KOPT-K1 (cell line): ENCODE measurements around the gene RAB7B.

Source experiments
- H3K27ac ChIP-seq: fragments of 200-600 bp; sonication (generic); 2 replicates; pipeline ENCODE4 v1.5.1; 2016; ENCODE audit warnings: antibody characterized with exemption, mild to moderate bottlenecking, low read depth, low read length; ENCODE audit not compliant: poor library complexity, severe bottlenecking
- H3K36me3 ChIP-seq: fragments of 200-600 bp; sonication (generic); 2 replicates; pipeline ENCODE4 v1.5.1; 2017; ENCODE audit warnings: antibody characterized with exemption, mild to moderate bottlenecking, low read length, moderate library complexity; ENCODE audit not compliant: insufficient read depth
- H3K9me3 ChIP-seq: fragments of 200-600 bp; sonication (generic); 2 replicates; pipeline ENCODE4 v1.5.1; 2017; ENCODE audit warnings: antibody characterized with exemption, low read length, mild to moderate bottlenecking; ENCODE audit not compliant: insufficient read depth, poor library complexity, severe bottlenecking

The RAB7B gene

GRCh38 chr1:205943245-205943644 is 60.0 kb downstream of the RAB7B start, which contains the start of gene SLC26A9:
SLC26A9 (minus strand) TSS chr1:205943456; CDS start chr1:205935820, 7,636 bp downstream.
- Histone ChIP-seq H3K9me3 (no peaks in the 10 kb centered on the region), H3K36me3 (no peaks in the 10 kb centered on the region), H3K27ac (no peak within 1 kb of the TSS)

- Histone ChIP-seq H3K27ac (no peak overlapping the region), H3K36me3 (no peaks in the 10 kb centered on the region), H3K9me3 (no peaks in the 10 kb centered on the region)
Observed at GRCh38 chr1:205942631-205943159, 60.5 kb downstream of the RAB7B start.

GRCh38 chr1:205940710-205941109 is 62.5 kb downstream of the RAB7B start:
- no peaks in the 10 kb centered on the region for H3K9me3 ChIP-seq
- H3K36me3 ChIP-seq = no peaks in the 10 kb centered on the region
- no peak overlapping the region for H3K27ac ChIP-seq

- H3K36me3 ChIP-seq = no peaks in the 10 kb centered on the region
- H3K27ac ChIP-seq = no peak overlapping the region
- H3K9me3 ChIP-seq = no peaks in the 10 kb centered on the region
Observed at GRCh38 chr1:205939690-205940330, 63.4 kb downstream of the RAB7B start.

GRCh38 chr1:205938682-205939081 is 64.5 kb downstream of the RAB7B start:
- Histone ChIP-seq H3K9me3 (no peaks in the 10 kb centered on the region), H3K36me3 (no peaks in the 10 kb centered on the region), H3K27ac (no peak overlapping the region)

- H3K27ac ChIP-seq = no peak overlapping the region
- H3K9me3 ChIP-seq = no peaks in the 10 kb centered on the region
Observed at GRCh38 chr1:205936846-205937586, 66.2 kb downstream of the RAB7B start.

GRCh38 chr1:205936311-205936710 is 66.9 kb downstream of the RAB7B start:
- Histone ChIP-seq H3K36me3 (no peaks in the 10 kb centered on the region), H3K27ac (no peak overlapping the region)

More at GRCh38 chr1:205936846-205937586, 66.2 kb downstream of the RAB7B start:
- no peaks in the 10 kb centered on the region for H3K36me3 ChIP-seq

GRCh38 chr1:205935869-205936268 is 67.3 kb downstream of the RAB7B start:
- H3K36me3 ChIP-seq = no peaks in the 10 kb centered on the region
- H3K9me3 ChIP-seq = no peaks in the 10 kb centered on the region
- no peak overlapping the region for H3K27ac ChIP-seq

More at GRCh38 chr1:205936311-205936710, 66.9 kb downstream of the RAB7B start:
- H3K9me3 ChIP-seq = no peaks in the 10 kb centered on the region

GRCh38 chr1:205934788-205935187 is 68.4 kb downstream of the RAB7B start:
- Histone ChIP-seq H3K9me3 (no peaks in the 10 kb centered on the region), H3K27ac (no peak overlapping the region), H3K36me3 (no peaks in the 10 kb centered on the region)

DNA sequence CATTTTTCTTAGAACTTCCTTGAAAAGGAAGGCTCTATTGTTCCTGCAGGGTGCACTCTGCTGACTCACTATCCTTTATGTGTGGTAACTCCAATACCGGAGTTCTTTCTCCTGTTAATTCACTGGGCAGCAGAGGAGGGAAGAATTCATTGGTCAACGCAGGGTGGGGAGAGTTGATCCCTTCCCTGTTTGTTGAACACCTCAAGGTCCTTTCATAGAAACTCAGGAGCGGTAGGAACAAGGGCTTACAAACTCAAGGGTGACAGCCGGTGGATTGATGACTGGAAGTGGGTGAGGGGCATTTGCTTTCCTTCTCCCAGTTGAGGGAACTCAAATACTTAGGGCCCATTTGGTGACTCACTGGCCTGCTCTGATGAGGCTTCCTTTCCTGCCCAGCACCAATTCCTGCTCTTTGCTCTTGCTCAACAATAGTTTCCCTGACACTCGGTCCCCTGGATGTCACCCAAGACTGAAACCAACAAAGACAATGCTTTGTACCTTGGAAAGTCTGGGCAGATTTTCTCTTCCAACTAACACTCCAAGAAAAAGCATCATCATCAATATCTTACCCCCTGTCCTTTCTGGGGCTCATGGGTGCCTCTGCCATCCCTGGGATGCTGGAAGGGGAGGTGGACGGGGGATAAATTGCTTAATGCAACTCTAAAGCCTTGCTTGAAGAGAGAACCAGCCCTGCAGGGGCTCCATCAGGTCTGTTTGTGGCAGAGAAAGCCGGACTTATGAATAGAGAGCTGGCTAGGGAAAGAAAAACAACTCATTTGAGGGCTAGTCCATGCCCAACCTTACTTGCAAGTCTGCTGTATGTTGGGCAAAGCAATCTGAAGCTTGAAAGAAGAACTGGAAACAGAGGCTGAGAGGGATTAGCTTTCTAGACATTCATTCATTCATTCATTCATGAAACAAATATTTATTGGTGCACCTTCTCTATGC is 69.2 kb downstream of the RAB7B start:
- Histone ChIP-seq H3K36me3 (no peaks in the 10 kb centered on the region), H3K27ac (no peak overlapping the region), H3K9me3 (no peaks in the 10 kb centered on the region)

GRCh38 chr1:205932776-205933175 is 70.4 kb downstream of the RAB7B start:
- Histone ChIP-seq H3K9me3 (no peaks in the 10 kb centered on the region), H3K36me3 (no peaks in the 10 kb centered on the region), H3K27ac (no peak overlapping the region)

DNA sequence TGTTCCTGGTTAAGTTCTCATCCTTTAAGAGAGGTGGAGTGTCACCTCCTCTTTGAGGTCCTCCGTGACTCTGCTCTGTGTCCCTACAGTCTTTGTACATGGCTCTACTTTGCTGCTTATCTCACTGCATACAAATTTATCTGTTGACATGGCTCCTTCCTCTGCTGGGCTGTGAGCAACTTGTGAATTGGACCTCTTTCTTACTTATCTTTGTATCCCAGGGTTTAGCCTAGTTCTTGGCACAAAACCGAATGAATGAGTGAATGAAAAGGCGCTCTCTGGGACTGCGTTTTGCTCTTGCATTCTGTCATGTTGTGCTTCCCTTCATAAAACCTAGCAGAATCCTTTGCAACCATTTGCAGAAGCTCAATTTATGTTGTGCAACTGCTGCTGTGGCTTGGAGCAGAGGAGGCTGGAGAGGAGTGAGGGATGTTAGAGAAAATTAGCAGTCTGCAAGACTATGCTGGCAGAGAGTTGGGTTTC is 72.4 kb downstream of the RAB7B start:
- Histone ChIP-seq H3K9me3 (no peaks in the 10 kb centered on the region), H3K27ac (no peak overlapping the region)

GRCh38 chr1:205930195-205930577 is 73.0 kb downstream of the RAB7B start:
- H3K27ac ChIP-seq = no peak overlapping the region
- no peaks in the 10 kb centered on the region for H3K9me3 ChIP-seq
- no peaks in the 10 kb centered on the region for H3K36me3 ChIP-seq

More for the DNA sequence above, 72.4 kb downstream of the RAB7B start:
- H3K36me3 ChIP-seq = no peaks in the 10 kb centered on the region

GRCh38 chr1:205929496-205930194 is 73.5 kb downstream of the RAB7B start:
- Histone ChIP-seq H3K36me3 (no peaks in the 10 kb centered on the region), H3K9me3 (no peaks in the 10 kb centered on the region), H3K27ac (no peak overlapping the region)
